HepG2 (cell line): ENCODE results near the gene CEP19. TPM values are rescaled to one million over a fixed set of nuclear protein-coding genes. Genes with fewer than 3 reads are reported as not detected.

Source experiments
- CREB1 ChIP-seq, 2 experiments: fragments of 450-650 bp in 1 of 2; IDR thresholded peaks; 2 replicates each; pipeline ENCODE4 v1.6.1; 2016 to 2017; ENCODE audit warnings: control low read depth in 1 of 2, mild to moderate bottlenecking in 1 of 2, missing compliant biosample characterization in 1 of 2, missing genetic modification characterization in 1 of 2
- E2F1 ChIP-seq: sonication (generic); formaldehyde crosslinking; IDR thresholded peaks from 2 replicates; pipeline ENCODE4 v1.5.0; 2020; ENCODE audit warnings: missing genetic modification reagents
- ELF4 ChIP-seq: sonication (generic); formaldehyde crosslinking; IDR thresholded peaks from 2 replicates; pipeline ENCODE4 v1.5.0; 2020; ENCODE audit warnings: missing genetic modification reagents, mild to moderate bottlenecking, moderate library complexity, borderline replicate concordance
- HOXA3 ChIP-seq: sonication (generic); formaldehyde crosslinking; IDR thresholded peaks from 2 replicates; pipeline ENCODE4 v1.5.0; 2020; ENCODE audit warnings: missing genetic modification reagents
- HOXA7 ChIP-seq: sonication (generic); formaldehyde crosslinking; IDR thresholded peaks from 2 replicates; pipeline ENCODE4 v1.8.1; 2022; ENCODE audit warnings: mild to moderate bottlenecking, missing genetic modification reagents, moderate library complexity
- JARID2 ChIP-seq: sonication (generic); formaldehyde crosslinking; IDR thresholded peaks from 2 replicates; pipeline ENCODE4 v1.8.1; 2023; ENCODE audit warnings: missing genetic modification reagents, inconsistent platforms; ENCODE audit not compliant: insufficient replicate concordance
- TBX2 ChIP-seq: sonication (generic); formaldehyde crosslinking; IDR thresholded peaks from 2 replicates; pipeline ENCODE4 v1.5.0; 2020; ENCODE audit warnings: missing genetic modification reagents, mild to moderate bottlenecking, borderline replicate concordance
- UBTF ChIP-seq: sonication (generic); formaldehyde crosslinking; IDR thresholded peaks from 2 replicates; pipeline ENCODE4 v1.4.0; 2020; ENCODE audit warnings: mild to moderate bottlenecking, missing genetic modification reagents
- ZBTB20 ChIP-seq: sonication (generic); formaldehyde crosslinking; IDR thresholded peaks from 2 replicates; pipeline ENCODE4 v1.8.1; 2023; ENCODE audit warnings: missing genetic modification reagents, low read depth, mild to moderate bottlenecking, borderline replicate concordance
- ZNF598 ChIP-seq: sonication (generic); formaldehyde crosslinking; IDR thresholded peaks from 2 replicates; pipeline ENCODE4 v1.5.1; 2020; ENCODE audit warnings: mild to moderate bottlenecking, missing genetic modification reagents, borderline replicate concordance
- ZNF784 ChIP-seq: sonication (generic); formaldehyde crosslinking; IDR thresholded peaks from 2 replicates; pipeline ENCODE4 v1.5.1; 2020; ENCODE audit warnings: missing genetic modification reagents, mild to moderate bottlenecking, borderline replicate concordance
- polyA plus RNA-seq, 8 experiments: library from polyadenylated mRNA; depleted of rRNA in 3 of 8; stranded (reverse) in 7 of 8; unstranded in 1 of 8; fragments of >200 nt; fragmentation: Illumina TruSeq in 4 of 8; extraction: Trizol in 4 of 8; gene quantifications; 2 replicates each; pipeline versions ENCODE4 v1.2.1 to v1.2.3, GENCODE V29; 2011 to 2016; ENCODE audit warnings: low read depth in 4 of 8, missing spikeins in 1 of 8, mixed read lengths in 1 of 8; ENCODE audit not compliant: insufficient read depth in 1 of 8
- total RNA-seq, 5 experiments: library from RNA; depleted of rRNA; stranded (reverse); fragments of >200 nt; fragmentation: Illumina TruSeq; extraction: Trizol; gene quantifications; 2 replicates each; pipeline ENCODE4 v1.2.3, GENCODE V29; 2016; ENCODE audit warnings: low read depth in 1 of 5
- TF ChIP-seq, protein P1 (sequence below), 2 experiments: fragments of 450-650 bp in 1 of 2; sonication (generic) in 1 of 2; formaldehyde crosslinking; IDR thresholded peaks; 2 replicates each; pipeline versions ENCODE4 v1.5.0 to v1.8.0; 2020 to 2022; ENCODE audit warnings: mild to moderate bottlenecking in 1 of 2, missing genetic modification reagents in 1 of 2
- TF ChIP-seq, protein P2 (sequence below): sonication (generic); formaldehyde crosslinking; IDR thresholded peaks from 2 replicates; pipeline ENCODE4 v1.4.0; 2020; ENCODE audit warnings: mild to moderate bottlenecking, missing genetic modification reagents

Gene CEP19
- total and polyA plus RNA-seq, 2 of the 13 experiments (the other 11 are each of a cell fraction or from before 2014, with no cell fraction given) = 0.48 to 1.2 TPM

GRCh38 chr3:196666001-196666867 lies 45.8 kb downstream of the CEP19 start (continued):
- TF ChIP-seq E2F1 (CRISPR knock-in tag) = no peak
- peak; percentile 23 for TF ChIP-seq JARID2 (CRISPR knock-in tag)
- no peak for TF ChIP-seq ELF4 (CRISPR knock-in tag)
- TF ChIP-seq TBX2 = peak; percentile 62
- no peak for TF ChIP-seq HOXA3 (CRISPR knock-in tag)
- TF ChIP-seq ZNF598 = 0 out of 2 replicates have a peak, but pooled peaks have one; percentile 29
- TF ChIP-seq, protein P1, sequence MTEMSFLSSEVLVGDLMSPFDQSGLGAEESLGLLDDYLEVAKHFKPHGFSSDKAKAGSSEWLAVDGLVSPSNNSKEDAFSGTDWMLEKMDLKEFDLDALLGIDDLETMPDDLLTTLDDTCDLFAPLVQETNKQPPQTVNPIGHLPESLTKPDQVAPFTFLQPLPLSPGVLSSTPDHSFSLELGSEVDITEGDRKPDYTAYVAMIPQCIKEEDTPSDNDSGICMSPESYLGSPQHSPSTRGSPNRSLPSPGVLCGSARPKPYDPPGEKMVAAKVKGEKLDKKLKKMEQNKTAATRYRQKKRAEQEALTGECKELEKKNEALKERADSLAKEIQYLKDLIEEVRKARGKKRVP (CRISPR knock-in tag; IDR thresholded peaks at IDR 0.05) = 0 out of 4 replicates have a peak, but pooled peaks of 1 of the 2 experiments have one; percentile 5
- TF ChIP-seq ZBTB20 (CRISPR knock-in tag) = no peak
- peak; percentile 51 for TF ChIP-seq UBTF (CRISPR knock-in tag)
- TF ChIP-seq, protein P2, sequence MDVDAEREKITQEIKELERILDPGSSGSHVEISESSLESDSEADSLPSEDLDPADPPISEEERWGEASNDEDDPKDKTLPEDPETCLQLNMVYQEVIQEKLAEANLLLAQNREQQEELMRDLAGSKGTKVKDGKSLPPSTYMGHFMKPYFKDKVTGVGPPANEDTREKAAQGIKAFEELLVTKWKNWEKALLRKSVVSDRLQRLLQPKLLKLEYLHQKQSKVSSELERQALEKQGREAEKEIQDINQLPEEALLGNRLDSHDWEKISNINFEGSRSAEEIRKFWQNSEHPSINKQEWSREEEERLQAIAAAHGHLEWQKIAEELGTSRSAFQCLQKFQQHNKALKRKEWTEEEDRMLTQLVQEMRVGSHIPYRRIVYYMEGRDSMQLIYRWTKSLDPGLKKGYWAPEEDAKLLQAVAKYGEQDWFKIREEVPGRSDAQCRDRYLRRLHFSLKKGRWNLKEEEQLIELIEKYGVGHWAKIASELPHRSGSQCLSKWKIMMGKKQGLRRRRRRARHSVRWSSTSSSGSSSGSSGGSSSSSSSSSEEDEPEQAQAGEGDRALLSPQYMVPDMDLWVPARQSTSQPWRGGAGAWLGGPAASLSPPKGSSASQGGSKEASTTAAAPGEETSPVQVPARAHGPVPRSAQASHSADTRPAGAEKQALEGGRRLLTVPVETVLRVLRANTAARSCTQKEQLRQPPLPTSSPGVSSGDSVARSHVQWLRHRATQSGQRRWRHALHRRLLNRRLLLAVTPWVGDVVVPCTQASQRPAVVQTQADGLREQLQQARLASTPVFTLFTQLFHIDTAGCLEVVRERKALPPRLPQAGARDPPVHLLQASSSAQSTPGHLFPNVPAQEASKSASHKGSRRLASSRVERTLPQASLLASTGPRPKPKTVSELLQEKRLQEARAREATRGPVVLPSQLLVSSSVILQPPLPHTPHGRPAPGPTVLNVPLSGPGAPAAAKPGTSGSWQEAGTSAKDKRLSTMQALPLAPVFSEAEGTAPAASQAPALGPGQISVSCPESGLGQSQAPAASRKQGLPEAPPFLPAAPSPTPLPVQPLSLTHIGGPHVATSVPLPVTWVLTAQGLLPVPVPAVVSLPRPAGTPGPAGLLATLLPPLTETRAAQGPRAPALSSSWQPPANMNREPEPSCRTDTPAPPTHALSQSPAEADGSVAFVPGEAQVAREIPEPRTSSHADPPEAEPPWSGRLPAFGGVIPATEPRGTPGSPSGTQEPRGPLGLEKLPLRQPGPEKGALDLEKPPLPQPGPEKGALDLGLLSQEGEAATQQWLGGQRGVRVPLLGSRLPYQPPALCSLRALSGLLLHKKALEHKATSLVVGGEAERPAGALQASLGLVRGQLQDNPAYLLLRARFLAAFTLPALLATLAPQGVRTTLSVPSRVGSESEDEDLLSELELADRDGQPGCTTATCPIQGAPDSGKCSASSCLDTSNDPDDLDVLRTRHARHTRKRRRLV = no peak
- no peak for TF ChIP-seq CREB1 (IDR thresholded peaks at IDR 0.05)
- peak; percentile 77 for TF ChIP-seq CREB1 (CRISPR knock-in tag; IDR thresholded peaks at IDR 0.05)
- no peak for TF ChIP-seq HOXA7
- 0 out of 2 replicates have a peak, but pooled peaks have one; percentile 29 for TF ChIP-seq ZNF784 (CRISPR knock-in tag)
